Measurements from ENCODE around the gene BCL3.
A peak's percentile ranks its signal among the peaks of the same experiment; 100 is the strongest.

The BCL3 gene

DNA sequence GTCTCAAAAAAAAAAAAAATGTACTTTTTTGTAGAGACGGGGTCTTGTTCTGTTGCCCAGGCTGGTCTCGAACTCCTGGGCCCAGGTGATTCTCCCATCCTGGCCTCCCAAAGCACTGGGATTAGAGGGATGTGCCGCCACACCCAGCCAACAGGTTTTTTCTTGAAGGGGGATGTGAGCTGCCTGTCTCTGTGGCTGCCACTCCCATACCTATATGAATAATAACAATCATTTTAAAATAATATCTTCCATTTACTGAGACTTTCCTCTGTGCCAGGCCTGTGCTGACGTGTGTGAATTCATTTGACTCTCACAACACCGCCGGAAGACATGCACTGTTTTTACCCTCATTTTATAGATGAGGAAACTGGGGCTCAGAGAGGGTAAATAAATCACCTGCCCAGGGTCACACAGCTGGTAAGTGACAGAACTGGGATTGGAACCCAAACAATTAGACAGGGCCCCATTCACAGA lies 7.2 kb upstream of the BCL3 start:
- no peaks in the 10 kb centered on the region for H3K36me3 ChIP-seq (ENCODE audit: control insufficient read depth, insufficient read depth, low read length)

DNA sequence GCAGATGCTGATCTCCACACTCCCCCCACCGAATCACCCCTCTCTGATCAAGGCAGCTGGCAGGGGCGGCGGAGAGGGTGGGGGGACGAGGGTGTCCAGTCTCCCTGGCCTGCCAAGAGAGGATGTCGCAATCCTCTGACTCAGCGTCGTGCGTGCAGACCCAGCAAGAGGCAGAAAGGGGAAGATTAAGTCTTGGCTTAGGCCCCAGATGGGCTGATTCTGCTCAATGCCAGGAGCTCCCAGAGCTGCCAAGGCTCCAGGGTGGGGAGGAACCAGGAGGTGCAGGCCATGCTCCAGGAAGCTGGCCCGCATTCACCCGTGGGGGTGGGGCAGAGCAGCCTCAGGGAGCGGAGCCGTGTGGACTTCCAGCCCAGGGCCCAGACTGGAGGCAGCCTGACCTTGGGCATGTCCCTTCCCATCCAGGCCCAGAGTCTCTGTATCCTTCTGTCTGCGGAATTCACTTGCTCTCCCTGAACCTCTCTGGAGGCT lies 6.6 kb upstream of the BCL3 start:
- H3K9me3 ChIP-seq (ENCODE audit: control insufficient read depth, low read length), result no peaks in the 10 kb centered on the region
- peaks cover 19% of the 10 kb centered on the region for H3K27me3 ChIP-seq (ENCODE audit: control insufficient read depth, insufficient read depth, low read length, poor library complexity, severe bottlenecking)
- 53% methylated on average over 12 to 13 of the region's 13 CpGs for WGBS, 2 experiments
- no peak overlapping the region for H3K27ac ChIP-seq (ENCODE audit: insufficient read depth, low read depth, low read length, poor library complexity, severe bottlenecking)
- no peaks in the 10 kb centered on the region for H3K36me3 ChIP-seq (ENCODE audit: control insufficient read depth, insufficient read depth, low read length)
- H3K4me3 ChIP-seq (ENCODE audit: insufficient read depth, low read depth, low read length), result no peak overlapping the region
- H3K4me1 ChIP-seq (ENCODE audit: control insufficient read depth, insufficient read depth, low read length), result peaks cover 3% of the 10 kb centered on the region

More for the DNA sequence above, 7.2 kb upstream of the BCL3 start:
- Histone ChIP-seq H3K9me3 (ENCODE audit: control insufficient read depth, low read length) (no peaks in the 10 kb centered on the region), H3K4me3 (ENCODE audit: insufficient read depth, low read depth, low read length) (no peak overlapping the region), H3K27ac (ENCODE audit: insufficient read depth, low read depth, low read length, poor library complexity, severe bottlenecking) (no peak overlapping the region), H3K27me3 (ENCODE audit: control insufficient read depth, insufficient read depth, low read length, poor library complexity, severe bottlenecking) (peaks cover 13% of the 10 kb centered on the region), H3K4me1 (ENCODE audit: control insufficient read depth, insufficient read depth, low read length) (peaks cover 3% of the 10 kb centered on the region)
- 92% methylated on average over 6 of the region's 6 CpGs for whole genome bisulfite sequencing, 2 experiments

DNA sequence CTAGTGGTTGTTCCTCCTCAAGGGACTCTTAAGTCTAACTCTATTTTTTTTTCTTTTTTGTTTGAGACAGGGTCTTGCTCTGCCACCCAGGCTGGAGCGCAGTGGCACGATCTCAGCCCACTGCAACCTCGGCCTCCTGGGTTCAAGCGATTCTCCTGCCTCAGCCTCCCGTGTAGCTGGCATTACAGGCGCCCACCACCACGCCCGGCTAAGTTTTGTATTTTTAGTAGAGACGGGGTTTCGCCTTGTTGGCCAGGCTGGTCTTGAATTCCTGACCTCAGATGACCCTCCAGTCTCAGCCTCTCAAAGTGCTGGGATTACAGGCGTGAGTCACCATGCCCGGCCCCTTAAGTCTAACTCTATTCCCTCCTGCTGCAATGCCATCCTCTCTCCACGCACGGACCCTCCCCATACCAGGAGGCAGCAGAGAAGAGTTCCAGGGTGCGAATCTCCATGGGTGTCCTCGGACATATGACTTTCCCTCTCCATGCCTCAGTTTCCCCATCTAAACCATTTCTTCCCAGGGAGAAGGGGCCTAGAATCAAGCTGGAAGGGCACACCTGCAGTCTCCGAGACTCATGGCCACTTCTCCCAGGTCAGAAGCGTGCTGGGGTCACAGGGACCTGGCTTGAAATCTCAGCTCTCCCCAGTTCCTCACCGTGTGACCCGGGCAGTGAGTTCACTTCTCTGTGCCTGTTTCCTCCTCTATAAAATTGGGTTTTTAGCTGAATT lies 6.0 kb upstream of the BCL3 start:
- WGBS, 2 experiments, result 92 to 94% methylated on average over 20 of the region's 20 CpGs
- Histone ChIP-seq H3K4me1 (ENCODE audit: control insufficient read depth, insufficient read depth, low read length) (peaks cover 6% of the 10 kb centered on the region), H3K27me3 (ENCODE audit: control insufficient read depth, insufficient read depth, low read length, poor library complexity, severe bottlenecking) (peaks cover 25% of the 10 kb centered on the region), H3K4me3 (ENCODE audit: insufficient read depth, low read depth, low read length) (no peak overlapping the region), H3K9me3 (ENCODE audit: control insufficient read depth, low read length) (no peaks in the 10 kb centered on the region), H3K27ac (ENCODE audit: insufficient read depth, low read depth, low read length, poor library complexity, severe bottlenecking) (no peak overlapping the region), H3K36me3 (ENCODE audit: control insufficient read depth, insufficient read depth, low read length) (no peaks in the 10 kb centered on the region)

GRCh38 chr19:44744871-44745332 lies 3.6 kb upstream of the BCL3 start:
- 64 to 65% methylated on average over 3 of the region's 3 CpGs for WGBS, 2 experiments
- no peak overlapping the region for H3K27ac ChIP-seq (ENCODE audit: insufficient read depth, low read depth, low read length, poor library complexity, severe bottlenecking)
- peaks cover 49% of the 10 kb centered on the region for H3K27me3 ChIP-seq (ENCODE audit: control insufficient read depth, insufficient read depth, low read length, poor library complexity, severe bottlenecking)
- H3K9me3 ChIP-seq (ENCODE audit: control insufficient read depth, low read length), result no peaks in the 10 kb centered on the region
- no peaks in the 10 kb centered on the region for H3K36me3 ChIP-seq (ENCODE audit: control insufficient read depth, insufficient read depth, low read length)
- no peak overlapping the region for H3K4me3 ChIP-seq (ENCODE audit: insufficient read depth, low read depth, low read length)
- H3K4me1 ChIP-seq (ENCODE audit: control insufficient read depth, insufficient read depth, low read length), result peaks cover 12% of the 10 kb centered on the region

GRCh38 chr19:44745341-44745831 lies 3.1 kb upstream of the BCL3 start:
- no peak overlapping the region for H3K27ac ChIP-seq (ENCODE audit: insufficient read depth, low read depth, low read length, poor library complexity, severe bottlenecking)

DNA sequence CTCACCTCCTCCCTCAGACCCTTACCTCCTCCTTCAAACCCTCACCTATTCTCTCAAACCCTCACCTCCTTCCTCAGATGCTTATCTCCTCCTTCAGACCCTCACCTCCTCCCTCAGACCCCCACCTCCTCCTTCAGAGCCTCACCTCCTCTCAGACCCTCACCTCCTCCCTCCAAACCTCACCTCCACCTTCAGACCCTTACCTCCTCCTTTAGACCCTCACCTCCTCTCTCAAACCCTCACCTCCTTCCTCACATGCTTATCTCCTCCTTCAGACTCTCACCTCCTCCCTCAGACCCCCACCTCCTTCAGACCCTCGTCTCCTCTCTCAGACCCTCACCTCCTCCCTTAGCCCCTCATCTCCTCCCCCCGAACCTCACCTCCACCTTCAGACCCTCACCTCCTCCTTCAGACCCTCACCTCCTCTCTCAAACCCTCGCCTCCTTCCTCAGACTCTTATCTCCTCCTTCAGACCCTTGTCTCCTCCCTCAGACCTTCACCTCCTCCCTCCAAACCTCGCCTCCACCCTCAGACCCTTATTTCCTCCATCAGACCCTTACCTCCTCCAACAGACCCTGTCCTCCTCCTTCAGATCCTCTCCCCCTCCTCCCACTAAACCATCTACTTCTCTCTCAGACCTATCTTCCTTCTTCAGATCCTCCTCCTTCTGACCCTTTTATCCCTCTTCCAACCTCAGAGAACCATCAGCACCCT lies 2.5 kb upstream of the BCL3 start:
- Histone ChIP-seq H3K36me3 (ENCODE audit: control insufficient read depth, insufficient read depth, low read length) (no peaks in the 10 kb centered on the region), H3K4me1 (ENCODE audit: control insufficient read depth, insufficient read depth, low read length) (peaks cover 12% of the 10 kb centered on the region), H3K9me3 (ENCODE audit: control insufficient read depth, low read length) (no peaks in the 10 kb centered on the region), H3K27ac (ENCODE audit: insufficient read depth, low read depth, low read length, poor library complexity, severe bottlenecking) (no peak overlapping the region), H3K4me3 (ENCODE audit: insufficient read depth, low read depth, low read length) (no peak overlapping the region), H3K27me3 (ENCODE audit: control insufficient read depth, insufficient read depth, low read length, poor library complexity, severe bottlenecking) (peaks cover 60% of the 10 kb centered on the region)
- WGBS, 2 experiments, result 77 to 78% methylated on average over 4 of the region's 4 CpGs

More at GRCh38 chr19:44745341-44745831, 3.1 kb upstream of the BCL3 start:
- H3K36me3 ChIP-seq (ENCODE audit: control insufficient read depth, insufficient read depth, low read length), result no peaks in the 10 kb centered on the region
- H3K4me3 ChIP-seq (ENCODE audit: insufficient read depth, low read depth, low read length), result no peak overlapping the region
- WGBS, 2 experiments, result 29 to 31% methylated on average over 10 of the region's 10 CpGs
- peaks cover 54% of the 10 kb centered on the region for H3K27me3 ChIP-seq (ENCODE audit: control insufficient read depth, insufficient read depth, low read length, poor library complexity, severe bottlenecking)
- peaks cover 12% of the 10 kb centered on the region for H3K4me1 ChIP-seq (ENCODE audit: control insufficient read depth, insufficient read depth, low read length)
- H3K9me3 ChIP-seq (ENCODE audit: control insufficient read depth, low read length), result no peaks in the 10 kb centered on the region

GRCh38 chr19:44746616-44746945 lies 1.9 kb upstream of the BCL3 start:
- Histone ChIP-seq H3K9me3 (ENCODE audit: control insufficient read depth, low read length) (no peaks in the 10 kb centered on the region), H3K27ac (ENCODE audit: insufficient read depth, low read depth, low read length, poor library complexity, severe bottlenecking) (no peak overlapping the region), H3K4me1 (ENCODE audit: control insufficient read depth, insufficient read depth, low read length) (peaks cover 12% of the 10 kb centered on the region), H3K36me3 (ENCODE audit: control insufficient read depth, insufficient read depth, low read length) (no peaks in the 10 kb centered on the region), H3K27me3 (ENCODE audit: control insufficient read depth, insufficient read depth, low read length, poor library complexity, severe bottlenecking) (peaks cover 66% of the 10 kb centered on the region), H3K4me3 (ENCODE audit: insufficient read depth, low read depth, low read length) (no peak overlapping the region)
- 71 to 76% methylated on average over 5 of the region's 5 CpGs for WGBS, 2 experiments

DNA sequence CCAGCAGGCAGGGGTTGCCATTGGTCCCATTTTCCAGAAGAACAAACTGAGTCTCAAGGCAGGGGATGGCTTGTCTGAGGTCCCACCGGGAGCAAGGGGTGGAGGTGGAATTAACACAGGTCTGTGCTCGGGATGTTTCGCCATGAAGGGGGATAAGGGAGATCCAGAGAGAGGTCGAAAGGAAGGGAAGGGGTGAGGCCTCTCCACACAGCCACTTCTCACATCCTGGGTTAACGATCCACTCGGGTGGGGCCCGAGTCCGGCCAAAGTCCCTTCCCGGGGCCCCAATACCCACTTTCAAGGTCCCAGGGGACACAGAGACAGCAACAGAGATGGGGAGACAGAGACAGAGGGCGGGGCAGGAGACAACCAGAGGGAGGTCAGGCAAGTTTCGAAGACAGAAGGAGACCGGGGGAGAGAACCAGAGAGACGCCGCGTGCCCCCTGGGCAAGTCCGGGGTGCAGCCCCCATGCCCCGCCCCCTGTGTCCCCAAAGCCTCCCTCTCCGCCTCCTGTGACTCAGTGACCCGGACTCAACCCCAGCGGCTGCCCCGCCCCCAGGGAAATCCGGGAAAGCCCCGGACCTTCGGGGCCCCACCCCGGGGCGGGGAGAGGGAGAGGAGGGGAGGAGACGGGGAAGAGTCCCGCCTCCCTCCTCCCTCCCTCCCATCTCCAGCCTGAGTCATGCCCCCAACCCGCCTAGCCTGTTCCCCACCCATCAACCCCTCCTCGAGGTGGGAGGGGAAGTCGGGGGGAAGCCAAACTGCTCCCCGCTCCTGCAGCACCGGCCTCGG lies 1.4 kb upstream of the BCL3 start:
- Histone ChIP-seq H3K9me3 (ENCODE audit: control insufficient read depth, low read length) (no peaks in the 10 kb centered on the region), H3K4me3 (ENCODE audit: insufficient read depth, low read depth, low read length) (peak overlapping the region; percentile 11), H3K27me3 (ENCODE audit: control insufficient read depth, insufficient read depth, low read length, poor library complexity, severe bottlenecking) (peaks cover 68% of the 10 kb centered on the region), H3K4me1 (ENCODE audit: control insufficient read depth, insufficient read depth, low read length) (peaks cover 10% of the 10 kb centered on the region), H3K27ac (ENCODE audit: insufficient read depth, low read depth, low read length, poor library complexity, severe bottlenecking) (no peak overlapping the region), H3K36me3 (ENCODE audit: control insufficient read depth, insufficient read depth, low read length) (no peaks in the 10 kb centered on the region)
- WGBS, 2 experiments, result 9 to 10% methylated on average over 25 to 31 of the region's 34 CpGs

- H3K36me3 ChIP-seq (ENCODE audit: control insufficient read depth, insufficient read depth, low read length), result no peaks in the 10 kb centered on the region
- WGBS, 2 experiments, result 1% methylated on average over 23 to 25 of the region's 26 CpGs
- peaks cover 75% of the 10 kb centered on the region for H3K27me3 ChIP-seq (ENCODE audit: control insufficient read depth, insufficient read depth, low read length, poor library complexity, severe bottlenecking)
- peak overlapping the region; percentile 11 for H3K4me3 ChIP-seq (ENCODE audit: insufficient read depth, low read depth, low read length)
- no peak overlapping the region for H3K27ac ChIP-seq (ENCODE audit: insufficient read depth, low read depth, low read length, poor library complexity, severe bottlenecking)
- peaks cover 10% of the 10 kb centered on the region for H3K4me1 ChIP-seq (ENCODE audit: control insufficient read depth, insufficient read depth, low read length)
- no peaks in the 10 kb centered on the region for H3K9me3 ChIP-seq (ENCODE audit: control insufficient read depth, low read length)
These were observed 626 bp upstream of the BCL3 start for GRCh38 chr19:44747739-44748425.

Data from ectodermal cell (in vitro differentiated cells).